RWPE1 (cell line): ENCODE results near the gene IFI27L1.

Source experiments
- CTCF ChIA-PET: fragments of 350-600 bp; sonication (Branson Sonifier 250); formaldehyde crosslinking; extraction: SDS; loops from one replicate; lab custom pipeline; 2021; lab: Yijun Ruan, JAX
- POLR2A ChIA-PET: fragments of 400-600 bp; formaldehyde crosslinking; extraction: SDS; loops from one replicate; lab custom pipeline; 2020; ENCODE audit warnings: antibody characterized with exemption; ENCODE audit not compliant: low non-redundant PET; lab: Yijun Ruan, JAX
- DNase-seq: peaks from one replicate; pipeline ENCODE4 v3.0.0; 2012; ENCODE audit warnings: low spot score
- H3K27ac ChIP-seq: fragments of 450-650 bp; 2 replicates; pipeline ENCODE4 v1.5.1; 2017
- CTCF ChIP-seq: fragments of 450-650 bp; conservative IDR thresholded peaks from 2 replicates; pipeline ENCODE4 v1.5.1; 2017; ENCODE audit warnings: low read depth, mild to moderate bottlenecking

The IFI27L1 gene

GRCh38 chr14:94048691-94049624, 32.2 kb upstream of the IFI27L1 start:
- no peak for TF ChIP-seq CTCF
- no peak overlapping the region for H3K27ac ChIP-seq
- ChIA-PET CTCF (interaction anchor here (2.1 kb wide), 1 partner anchor 88 kb away, joined by 8 read pairs; no protein-coding TSS in a partner anchor), POLR2A (no interaction called here)
- DNase-seq: no peak

- ChIA-PET CTCF (interaction anchor here (2.1 kb wide), 1 partner anchor 87 kb away, joined by 8 read pairs; no protein-coding TSS in a partner anchor), POLR2A (no interaction called here)
- TF ChIP-seq CTCF: no peak
- H3K27ac ChIP-seq: no peak overlapping the region
- DNase-seq: no peak
Measured at GRCh38 chr14:94049625-94050023, 31.5 kb upstream of the IFI27L1 start.

- ChIA-PET POLR2A (no interaction called here), CTCF (interaction anchor here (0.6 to 2.1 kb wide), 3 partner anchors 15 to 100 kb away, joined by 4 to 8 read pairs (median 4); no protein-coding TSS in a partner anchor)
- TF ChIP-seq CTCF: no peak
- DNase-seq: no peak
- peak overlapping the region; percentile 12; the same call in 1 of the 2 replicates for H3K27ac ChIP-seq
Measured at GRCh38 chr14:94050231-94050880, 30.8 kb upstream of the IFI27L1 start.

GRCh38 chr14:94051115-94051514, 30.0 kb upstream of the IFI27L1 start:
- POLR2A ChIA-PET: no interaction called here
- no peak overlapping the region for H3K27ac ChIP-seq
- CTCF ChIA-PET: interaction anchor here (0.6 to 1.3 kb wide), 2 partner anchors 15 to 100 kb away, joined by 4 read pairs; no protein-coding TSS in a partner anchor
- TF ChIP-seq CTCF: 0 out of 2 replicates have a peak, but pooled peaks have one; percentile 7
- DNase-seq: no peak

GRCh38 chr14:94051779-94052178, 29.3 kb upstream of the IFI27L1 start:
- ChIA-PET POLR2A (no interaction called here), CTCF (interaction anchor here (0.5 to 1.3 kb wide), 2 partner anchors 16 to 31 kb away, joined by 3 to 4 read pairs; no protein-coding TSS in a partner anchor)
- TF ChIP-seq CTCF: no peak
- no peak for DNase-seq
- 0 out of 2 replicates have a peak overlapping the region, but pooled peaks have one; percentile 11 for H3K27ac ChIP-seq

- no peak for DNase-seq
- ChIA-PET CTCF (interaction anchor here (0.5 kb wide), 1 partner anchor 31 kb away, joined by 3 read pairs; no protein-coding TSS in a partner anchor), POLR2A (no interaction called here)
- 0 out of 2 replicates have a peak overlapping the region, but pooled peaks have one; percentile 11 for H3K27ac ChIP-seq
- no peak for TF ChIP-seq CTCF
Measured at GRCh38 chr14:94052199-94052598, 28.9 kb upstream of the IFI27L1 start.
